Body of pancreas (tissue), 4 donors: ENCODE results near the gene CHRND.
"Not testable (repeated sequence)": the region's sequence is repeated elsewhere in the genome, so short reads cannot be mapped to it uniquely, and the experiment has no call there.

ENCODE experiments used
- POLR2A ChIP-seq, 3 donors: fragments of 450-650 bp; IDR thresholded peaks; one replicate each; pipeline ENCODE4 v1.6.1; 2016; ENCODE audit warnings: antibody characterized with exemption in 3 of 3, mild to moderate bottlenecking in 2 of 3
- TF ChIP-seq, protein P1 (sequence below), 7 experiments: fragments of 450-650 bp in 4 of 7; fragments of 200-600 bp in 3 of 7; sonication (generic) in 3 of 7; IDR thresholded peaks; one replicate each; pipeline ENCODE4 v1.5.1; 2016 to 2019; ENCODE audit warnings: antibody characterized with exemption in 7 of 7

DNA sequence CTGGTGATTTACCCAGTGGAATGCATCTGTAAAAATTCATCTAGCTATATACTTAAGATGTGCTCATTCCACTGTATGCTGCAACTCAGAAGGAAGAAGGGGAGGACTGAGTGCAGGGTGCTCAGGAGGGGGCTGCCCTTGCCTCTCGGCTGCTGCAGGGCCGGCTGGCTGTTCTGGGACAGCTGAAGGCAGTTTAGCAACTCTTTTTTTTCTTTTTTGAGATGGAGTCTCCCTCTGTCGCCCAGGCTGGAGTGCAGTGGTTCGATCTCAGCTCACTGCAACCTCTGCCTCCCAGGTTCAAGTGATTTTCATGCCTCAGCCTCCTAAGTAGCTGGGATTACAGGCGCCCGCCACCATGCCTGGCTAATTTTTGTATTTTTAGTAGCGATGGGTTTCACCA is 6.9 kb downstream of the CHRND start:
- TF ChIP-seq, protein P1, sequence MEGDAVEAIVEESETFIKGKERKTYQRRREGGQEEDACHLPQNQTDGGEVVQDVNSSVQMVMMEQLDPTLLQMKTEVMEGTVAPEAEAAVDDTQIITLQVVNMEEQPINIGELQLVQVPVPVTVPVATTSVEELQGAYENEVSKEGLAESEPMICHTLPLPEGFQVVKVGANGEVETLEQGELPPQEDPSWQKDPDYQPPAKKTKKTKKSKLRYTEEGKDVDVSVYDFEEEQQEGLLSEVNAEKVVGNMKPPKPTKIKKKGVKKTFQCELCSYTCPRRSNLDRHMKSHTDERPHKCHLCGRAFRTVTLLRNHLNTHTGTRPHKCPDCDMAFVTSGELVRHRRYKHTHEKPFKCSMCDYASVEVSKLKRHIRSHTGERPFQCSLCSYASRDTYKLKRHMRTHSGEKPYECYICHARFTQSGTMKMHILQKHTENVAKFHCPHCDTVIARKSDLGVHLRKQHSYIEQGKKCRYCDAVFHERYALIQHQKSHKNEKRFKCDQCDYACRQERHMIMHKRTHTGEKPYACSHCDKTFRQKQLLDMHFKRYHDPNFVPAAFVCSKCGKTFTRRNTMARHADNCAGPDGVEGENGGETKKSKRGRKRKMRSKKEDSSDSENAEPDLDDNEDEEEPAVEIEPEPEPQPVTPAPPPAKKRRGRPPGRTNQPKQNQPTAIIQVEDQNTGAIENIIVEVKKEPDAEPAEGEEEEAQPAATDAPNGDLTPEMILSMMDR (IDR thresholded peaks at IDR 0.05): not testable (repeated sequence)
- not testable (repeated sequence) for TF ChIP-seq POLR2A (IDR thresholded peaks at IDR 0.05)
